ENCODE data around the gene NOM1.

NOM1 gene

GRCh38 chr7:157005456-157006204 lies 56.1 kb downstream of the NOM1 start:
- DNase-seq, result no peak

- DNase-seq, result no peak
Observed at GRCh38 chr7:157006205-157006747, 56.8 kb downstream of the NOM1 start.

GRCh38 chr7:157006829-157007469 lies 57.4 kb downstream of the NOM1 start:
- DNase-seq, result no peak

- no peak for DNase-seq
Observed at GRCh38 chr7:157007470-157008066, 58.1 kb downstream of the NOM1 start.

GRCh38 chr7:157008206-157009169 lies 59.0 kb downstream of the NOM1 start:
- DNase-seq, result no peak

DNA sequence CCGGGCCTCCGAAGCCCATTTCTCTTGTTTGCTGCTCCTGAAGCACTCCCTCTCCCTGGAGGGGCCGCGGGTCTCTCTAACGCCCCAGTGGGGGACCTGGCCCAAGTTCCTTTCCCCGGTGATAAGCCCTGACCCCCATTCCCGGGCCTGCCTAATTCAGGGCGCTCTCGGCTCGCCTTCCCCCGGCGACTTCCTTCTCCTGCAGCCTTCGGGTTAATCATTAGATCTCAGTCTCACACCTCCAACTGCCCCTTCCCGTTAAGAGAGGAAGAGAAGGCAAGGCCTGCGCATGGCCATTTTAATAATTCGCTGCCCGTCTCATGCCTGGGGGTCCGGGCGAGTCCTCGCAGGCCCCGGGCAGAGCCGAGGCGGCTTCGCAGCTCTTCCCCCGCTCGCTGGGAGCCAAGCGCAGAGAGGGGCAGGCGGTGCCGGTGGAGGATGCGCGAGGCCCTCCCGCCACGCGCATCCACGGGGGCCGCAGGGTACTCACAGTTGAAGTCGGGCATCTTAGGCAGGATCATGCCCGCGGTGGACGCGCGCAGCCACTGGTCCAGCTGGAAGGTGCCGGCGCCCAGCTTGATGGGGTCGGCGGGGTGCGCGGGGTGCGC lies 59.8 kb downstream of the NOM1 start:
- peak; percentile 26 for DNase-seq

DNA sequence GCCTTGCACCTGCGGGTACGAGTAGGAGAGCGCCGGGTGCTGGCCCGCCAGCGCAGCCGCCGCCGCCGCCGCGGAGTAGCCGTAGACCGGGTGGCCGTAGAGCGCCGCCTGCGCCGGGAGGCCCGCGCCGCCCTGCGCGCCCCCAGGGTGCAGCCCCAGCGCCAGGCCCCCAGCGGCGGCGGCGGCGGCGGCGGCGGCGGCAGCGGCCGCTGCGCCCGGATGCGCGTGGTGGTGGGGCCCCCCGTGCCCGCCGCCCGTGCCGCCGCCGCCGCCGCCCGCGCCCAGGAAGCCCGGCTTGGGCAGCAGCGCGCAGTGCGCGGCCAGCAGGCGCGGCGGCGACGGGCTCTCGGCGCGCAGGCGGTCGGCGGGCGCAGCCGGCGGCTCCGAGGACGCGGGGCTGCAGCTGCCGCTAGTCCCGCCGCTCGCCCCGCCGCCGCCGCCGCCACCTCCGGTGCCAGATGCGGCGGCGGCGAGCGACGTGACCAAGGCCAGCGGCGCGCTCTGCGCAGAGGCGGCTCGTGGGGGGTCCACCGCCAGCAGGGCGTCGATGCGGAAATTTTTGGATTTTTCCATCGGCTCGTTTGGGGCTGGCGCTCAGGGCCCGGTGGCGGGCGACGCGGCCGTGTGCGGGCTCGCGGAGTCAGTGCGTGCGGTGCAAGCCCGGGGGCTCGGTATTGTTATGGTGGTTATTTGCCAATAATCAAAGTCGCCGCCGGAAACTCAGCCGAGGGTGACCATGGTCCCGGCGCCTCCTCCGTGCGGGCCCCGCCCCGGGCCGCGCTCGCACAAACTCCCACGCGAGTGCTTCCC lies 60.5 kb downstream of the NOM1 start:
- peak; percentile 26 for DNase-seq

GRCh38 chr7:157010588-157011332 lies 61.2 kb downstream of the NOM1 start, which contains the start of gene MNX1:
TSS of gene MNX1 (minus strand) at chr7:157010663. CDS start at chr7:157010350, 313 bp downstream.
- peak; percentile 94 for DNase-seq

DNA sequence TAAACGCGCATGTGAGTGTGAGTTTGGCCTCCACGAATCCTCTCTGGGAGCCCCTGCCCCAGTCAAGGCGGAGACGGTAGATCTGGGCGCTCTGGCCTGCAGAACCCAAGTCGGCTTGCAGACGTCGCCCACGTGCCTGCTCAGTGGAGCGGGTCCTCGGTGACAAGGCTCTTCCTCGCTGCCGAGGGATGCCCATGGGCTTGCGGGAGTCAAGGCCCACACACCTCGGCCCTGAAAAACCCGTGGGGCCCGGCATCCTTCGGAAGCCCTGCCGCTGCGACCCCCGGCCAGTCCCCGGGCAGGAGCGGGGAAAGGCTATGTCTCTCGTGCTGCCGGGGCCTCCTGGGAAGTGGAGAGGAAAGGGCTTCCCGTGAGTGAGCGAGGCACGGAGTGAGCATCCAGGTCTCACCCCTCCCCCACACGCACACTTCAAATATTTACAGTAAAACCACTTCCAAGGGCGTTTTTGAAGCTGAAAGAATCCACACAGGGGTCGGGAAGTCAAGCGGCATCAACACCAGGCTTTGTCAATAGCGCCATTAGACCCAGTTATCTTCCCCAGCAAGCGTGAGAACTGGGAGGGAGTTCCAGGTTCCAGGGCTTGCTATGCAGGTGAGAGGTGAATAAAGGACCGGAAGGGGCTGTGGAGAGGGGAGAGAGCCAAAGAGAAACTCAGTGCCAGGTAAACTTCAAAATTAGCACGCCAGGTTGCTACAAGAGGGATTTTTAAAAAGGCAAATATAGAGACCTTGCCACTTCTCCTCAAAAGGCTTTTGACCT lies 62.0 kb downstream of the NOM1 start:
- peak; percentile 39 for DNase-seq

DNA sequence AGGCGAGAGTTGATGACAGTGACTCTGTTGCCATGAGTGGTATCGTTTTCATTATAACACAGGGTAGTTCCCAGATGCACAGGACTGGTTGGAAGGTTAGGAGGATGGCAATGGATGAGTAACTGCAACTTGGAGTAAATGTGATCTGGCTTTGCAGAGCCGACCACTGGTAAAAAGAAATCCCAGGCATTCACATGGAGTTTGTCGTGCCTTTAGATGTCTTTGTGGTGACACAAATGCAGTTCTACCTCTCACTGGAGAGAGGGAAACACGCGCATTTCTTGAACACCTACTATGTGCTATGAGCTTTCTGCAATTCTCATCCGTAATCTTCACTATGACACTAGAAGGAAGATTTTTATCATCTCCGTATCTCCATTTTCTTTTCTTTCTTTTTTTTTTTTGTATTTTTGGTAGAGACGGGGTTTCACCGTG lies 62.6 kb downstream of the NOM1 start:
- no peak for DNase-seq

DNA sequence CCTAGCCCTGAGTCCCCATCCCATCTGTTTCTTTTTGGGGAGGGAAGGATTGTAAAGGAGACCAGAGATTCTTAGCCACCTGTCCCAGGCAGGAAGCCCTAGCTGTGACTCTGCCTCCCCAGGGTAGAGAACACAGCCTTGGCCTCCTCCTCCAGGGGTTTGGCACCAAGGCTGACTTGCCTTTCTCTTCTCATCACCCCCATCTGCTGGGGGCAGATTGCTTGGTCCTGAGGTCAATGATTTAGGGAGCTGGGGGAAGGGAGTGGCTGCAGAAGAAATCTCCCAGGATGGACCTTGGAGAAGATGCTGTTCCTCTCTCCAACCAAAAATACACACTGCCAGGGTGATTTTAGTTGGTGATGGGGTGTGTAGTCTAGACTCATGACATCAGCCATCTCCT lies 63.6 kb downstream of the NOM1 start:
- no peak for DNase-seq

GRCh38 chr7:157013602-157014549 lies 64.4 kb downstream of the NOM1 start:
- DNase-seq, result no peak

GRCh38 chr7:157014635-157015555 lies 65.4 kb downstream of the NOM1 start:
- DNase-seq, result no peak

DNA sequence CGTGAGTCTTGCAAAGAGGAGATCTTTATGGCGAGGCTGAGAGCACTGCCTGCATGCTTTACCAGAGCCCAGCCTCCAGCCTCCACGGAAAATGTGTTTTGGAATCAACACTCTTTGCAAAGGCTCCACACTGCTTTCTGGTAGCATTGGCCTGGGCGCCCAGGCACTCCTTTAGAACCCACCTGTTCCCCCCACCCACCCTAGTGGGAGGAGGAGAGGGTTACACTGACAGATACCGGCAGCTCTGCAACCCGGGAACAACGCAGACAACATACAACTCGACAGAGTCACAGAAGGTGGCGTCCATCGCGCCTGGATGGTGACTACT lies 66.5 kb downstream of the NOM1 start:
- DNase-seq, result no peak

GRCh38 chr7:157016352-157017041 lies 67.0 kb downstream of the NOM1 start:
- DNase-seq, result no peak

DNA sequence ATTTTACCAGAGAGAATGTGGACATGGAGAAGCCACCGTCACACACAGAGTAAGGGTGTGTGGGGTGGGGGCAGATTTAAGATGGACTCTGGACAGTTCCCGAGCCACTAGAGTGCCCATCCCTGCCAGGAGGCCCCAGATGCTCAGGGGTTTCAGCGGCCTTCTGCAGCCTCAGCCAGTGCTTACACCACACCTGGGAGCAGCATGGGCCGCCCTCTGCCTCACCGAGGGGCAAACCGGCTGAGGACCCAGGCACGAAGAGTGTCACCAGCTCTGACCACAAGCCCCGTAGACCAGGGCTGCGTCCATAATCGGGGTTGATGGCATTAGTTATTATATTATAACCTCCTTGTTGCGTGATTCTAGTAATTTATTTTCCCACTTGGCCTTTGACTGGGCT lies 67.6 kb downstream of the NOM1 start:
- no peak for DNase-seq

Data from NCI-H345 (cell line).